GM12892 (cell line): ENCODE data around the gene OTOP2.

Source experiments
- POLR2A ChIP-seq: IDR thresholded peaks from 2 replicates; pipeline ENCODE4 v1.6.1; 2011; ENCODE audit warnings: low read depth, low read length, control low read depth
- POLR2AphosphoS5 ChIP-seq: IDR thresholded peaks from 2 replicates; pipeline ENCODE4 v1.6.1; 2011; ENCODE audit warnings: low read depth, low read length, control low read depth

DNA sequence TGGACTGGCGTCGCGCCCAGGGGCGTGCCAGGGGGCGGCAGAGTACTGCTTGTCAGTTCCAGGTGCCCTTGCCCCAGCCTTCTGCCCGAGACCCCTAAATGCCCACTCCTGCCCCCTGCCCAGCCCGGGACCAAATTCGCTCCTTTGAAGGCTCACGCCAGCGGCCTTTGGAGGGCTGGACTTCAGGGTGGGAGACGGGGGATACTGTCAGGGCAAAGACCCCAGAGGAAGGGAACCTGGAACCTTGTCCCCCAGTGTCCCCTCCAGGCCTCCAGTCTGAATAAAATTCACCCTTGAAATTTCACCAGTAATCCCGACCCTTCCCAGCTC, 12.4 kb downstream of the OTOP2 start:
- no peak for TF ChIP-seq POLR2AphosphoS5
- no peak for TF ChIP-seq POLR2A
